NCI-H2107 treated with DMSO at 0.1 percent for 48 hours (cell line): ENCODE data around the gene CNGA3.

Experiments used
- DNase-seq: peaks from one replicate; lab custom pipeline; 2025; ENCODE audit not compliant: unreplicated experiment; lab: John Stamatoyannopoulos, UW

Gene CNGA3

GRCh38 chr2:98376996-98377395 lies 30.7 kb downstream of the CNGA3 start:
- peak; percentile 11 for DNase-seq

GRCh38 chr2:98377544-98377943 lies 31.3 kb downstream of the CNGA3 start:
- DNase-seq = no peak

GRCh38 chr2:98378196-98378595 lies 31.9 kb downstream of the CNGA3 start:
- no peak for DNase-seq

GRCh38 chr2:98378901-98379300 lies 32.6 kb downstream of the CNGA3 start:
- peak; percentile 55 for DNase-seq

- no peak for DNase-seq
Measured at GRCh38 chr2:98379311-98380202, 33.3 kb downstream of the CNGA3 start.

DNA sequence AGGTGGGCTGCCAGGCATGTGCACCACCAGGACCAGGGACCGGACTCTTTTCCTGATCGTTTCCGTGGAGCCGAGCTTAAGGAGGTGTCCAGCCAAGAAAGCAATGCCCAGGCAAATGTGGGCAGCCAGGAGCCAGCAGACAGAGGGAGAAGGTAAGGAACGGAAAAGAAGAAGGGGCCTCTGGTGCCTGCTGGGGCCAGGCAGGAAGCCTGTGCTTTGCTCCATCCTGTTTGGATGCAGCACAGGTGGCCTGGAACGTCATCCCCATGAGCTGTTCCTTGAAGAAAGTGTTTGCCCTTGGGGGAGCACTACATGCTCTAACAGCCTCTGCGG lies 33.9 kb downstream of the CNGA3 start:
- DNase-seq = no peak

DNA sequence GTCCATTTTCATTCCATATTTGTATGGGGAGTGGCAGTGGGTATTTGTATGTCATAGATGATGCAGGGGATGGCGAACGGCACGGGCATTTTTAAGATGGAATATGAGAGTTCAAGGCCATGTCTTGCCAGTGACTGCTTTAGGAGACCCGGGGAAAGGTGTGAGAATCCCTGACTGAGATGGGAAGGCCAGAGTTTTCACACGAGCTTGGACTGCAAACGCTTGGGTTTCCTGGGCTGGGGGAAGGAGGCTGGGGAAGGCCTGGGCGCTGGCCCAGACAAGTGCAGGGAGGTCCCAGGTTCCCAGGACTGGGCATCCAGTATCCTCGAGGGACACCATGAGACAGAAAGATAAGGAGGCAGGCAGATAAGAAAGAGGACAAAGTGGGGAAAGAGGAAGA lies 35.2 kb downstream of the CNGA3 start:
- DNase-seq = no peak

GRCh38 chr2:98382086-98382485 lies 35.8 kb downstream of the CNGA3 start:
- no peak for DNase-seq

GRCh38 chr2:98382739-98383138 lies 36.5 kb downstream of the CNGA3 start:
- DNase-seq = no peak

- no peak for DNase-seq
Measured at GRCh38 chr2:98383166-98383565, 36.9 kb downstream of the CNGA3 start.

- peak; percentile 64 for DNase-seq
Measured at GRCh38 chr2:98385050-98385699, 38.9 kb downstream of the CNGA3 start.

GRCh38 chr2:98387478-98387877 lies 41.2 kb downstream of the CNGA3 start:
- DNase-seq = no peak

DNA sequence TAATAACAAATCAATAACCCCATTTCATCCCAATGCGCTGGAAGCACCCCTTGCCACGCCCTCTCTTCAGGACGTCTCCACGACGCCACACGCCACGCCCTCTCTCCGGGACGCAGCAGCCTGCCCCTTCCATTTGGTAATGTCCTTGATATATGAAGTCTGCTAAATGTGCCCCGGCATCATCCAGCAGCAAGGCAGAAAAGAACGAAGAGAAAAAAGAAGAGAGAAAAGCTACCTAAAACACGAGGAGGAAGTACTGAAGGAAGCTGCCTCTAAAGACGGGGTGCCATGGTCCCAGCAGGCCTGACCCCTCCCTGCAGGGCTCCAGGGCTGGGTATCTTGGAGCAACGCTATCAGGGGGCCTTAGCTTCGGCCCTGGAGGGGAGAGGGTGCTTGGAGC lies 41.8 kb downstream of the CNGA3 start:
- no peak for DNase-seq

GRCh38 chr2:98388601-98389250 lies 42.5 kb downstream of the CNGA3 start:
- no peak for DNase-seq

DNA sequence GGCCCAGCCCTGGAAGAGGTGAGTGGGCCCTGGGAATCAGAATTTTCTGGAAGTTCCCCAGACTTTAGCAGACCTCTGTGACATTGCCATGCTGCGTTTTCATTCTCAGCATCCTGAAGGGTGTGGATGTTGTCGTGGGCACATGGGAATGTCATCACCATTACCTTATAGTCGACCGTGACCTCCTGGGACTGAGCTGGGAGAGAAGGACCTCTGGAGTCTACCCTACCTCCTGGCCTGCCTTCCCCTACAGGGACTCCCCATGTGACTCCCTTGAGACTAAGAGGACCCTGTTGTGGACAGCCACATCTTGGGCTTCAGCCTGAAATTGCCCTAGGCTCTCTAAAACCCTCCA lies 43.0 kb downstream of the CNGA3 start:
- DNase-seq = no peak

- DNase-seq = no peak
Measured at GRCh38 chr2:98390571-98391476, 44.6 kb downstream of the CNGA3 start.

DNA sequence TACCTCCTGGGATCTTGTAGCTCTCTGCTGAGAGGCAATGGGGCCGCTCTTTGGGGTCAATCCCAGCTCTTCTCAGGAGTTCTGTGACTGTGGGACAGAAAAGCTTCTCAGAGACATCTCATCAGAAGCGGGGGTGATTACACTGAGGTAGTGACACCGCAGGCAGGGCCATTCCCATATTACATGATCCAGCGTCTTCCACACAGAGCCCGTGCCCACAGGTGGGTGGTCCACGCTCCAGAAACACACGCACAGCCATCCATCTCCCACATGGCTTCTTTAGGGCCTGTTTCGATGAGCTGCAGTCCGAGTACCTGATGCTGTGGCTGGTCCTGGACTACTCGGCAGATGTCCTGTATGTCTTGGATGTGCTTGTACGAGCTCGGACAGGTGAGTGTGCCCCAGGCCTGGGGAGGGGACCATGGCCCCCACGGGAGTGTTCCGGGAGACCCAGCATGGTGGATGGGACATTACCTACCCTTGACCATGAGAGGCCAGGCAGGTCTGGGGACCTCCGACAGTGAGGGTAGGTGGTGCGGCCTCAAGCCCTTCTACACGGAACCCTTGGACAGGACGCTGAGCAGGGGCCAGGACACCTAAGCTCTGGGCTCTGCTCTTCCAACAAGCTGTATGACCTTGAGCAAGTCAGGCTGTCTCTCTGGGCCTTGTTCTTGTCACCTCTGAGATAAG lies 45.5 kb downstream of the CNGA3 start:
- no peak for DNase-seq

- no peak for DNase-seq
Measured at GRCh38 chr2:98393354-98393753, 47.1 kb downstream of the CNGA3 start.

DNA sequence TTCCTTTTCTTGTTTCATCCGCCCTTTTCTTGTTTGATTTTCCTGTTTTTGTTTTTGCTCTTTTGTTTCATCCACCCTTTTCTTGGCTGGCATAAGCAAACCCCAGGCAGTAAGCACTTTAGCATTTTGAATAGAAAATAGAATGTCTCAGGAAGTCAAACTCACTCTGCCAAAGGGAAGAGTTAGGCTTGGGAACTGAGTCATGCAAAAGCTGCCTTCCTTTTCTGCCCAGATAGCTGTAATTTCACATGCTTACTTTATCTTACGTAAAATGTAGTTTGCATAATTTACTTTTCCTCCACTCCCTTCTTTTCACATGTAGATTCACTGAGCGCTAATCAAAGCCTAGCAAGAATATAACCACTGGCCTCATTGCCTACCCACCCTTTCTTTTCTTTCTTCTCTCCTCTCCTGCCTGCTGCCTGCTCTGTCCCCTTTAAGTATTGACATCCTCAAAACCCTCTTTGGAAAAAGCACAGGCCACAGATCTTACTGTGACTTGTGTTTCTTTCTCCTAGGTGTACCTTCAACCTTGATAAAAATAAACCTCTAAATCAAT lies 48.4 kb downstream of the CNGA3 start:
- DNase-seq = no peak

- DNase-seq = no peak
Measured at GRCh38 chr2:98395977-98396376, 49.7 kb downstream of the CNGA3 start.
